Thyroid gland (tissue), 4 donors: ENCODE results near the gene SCFD2. TPM values are rescaled to one million over a fixed set of nuclear protein-coding genes. Genes with fewer than 3 reads are reported as not detected.
A peak's percentile ranks its signal among the peaks of the same experiment; 100 is the strongest.

ENCODE experiments used
- DNase-seq, 2 donors: peaks; one replicate each; pipeline ENCODE4 v3.0.0-alpha.2; 2019
- H3K27ac ChIP-seq, 3 donors: fragments of 200-600 bp; sonication (generic); 1 replicate in 2 of 3; 2 replicates in 1 of 3; pipeline ENCODE4 v1.5.1; 2016 to 2019; ENCODE audit warnings: mild to moderate bottlenecking in 1 of 3, moderate library complexity in 1 of 3
- H3K27me3 ChIP-seq: fragments of 200-600 bp; sonication (generic); one replicate; pipeline ENCODE4 v1.5.1; 2019
- H3K36me3 ChIP-seq, 2 donors: fragments of 200-600 bp; sonication (generic); one replicate each; pipeline ENCODE4 v1.5.1; 2016 to 2019
- H3K4me1 ChIP-seq, 2 donors: fragments of 200-600 bp; sonication (generic); one replicate each; pipeline ENCODE4 v1.5.1; 2017 to 2019
- H3K4me3 ChIP-seq, 3 donors: fragments of 200-600 bp; sonication (generic); replicated peaks in 1 of 3; 1 replicate in 2 of 3; 2 replicates in 1 of 3; pipeline ENCODE4 v1.5.1; 2016; ENCODE audit warnings: mild to moderate bottlenecking in 1 of 3
- H3K9me3 ChIP-seq: fragments of 200-600 bp; sonication (generic); one replicate; pipeline ENCODE4 v1.5.1; 2017
- CTCF ChIP-seq, 6 experiments: fragments of 200-600 bp in 3 of 6; fragments of 450-650 bp in 3 of 6; sonication (generic) in 3 of 6; IDR thresholded peaks; one replicate each; pipeline ENCODE4 v1.5.1; 2016 to 2019; ENCODE audit warnings: antibody characterized with exemption in 6 of 6, mild to moderate bottlenecking in 2 of 6, inconsistent platforms in 1 of 6, moderate library complexity in 1 of 6
- POLR2A ChIP-seq, 2 donors: fragments of 450-650 bp; IDR thresholded peaks; one replicate each; pipeline ENCODE4 v1.6.1; 2017; ENCODE audit warnings: antibody characterized with exemption in 2 of 2, mild to moderate bottlenecking in 2 of 2, moderate library complexity in 1 of 2
- WGBS, 2 donors: methylation state at CpG; one replicate each; pipeline ENCODE4 v1.1.5; 2017; 5-methylcytosine and 5-hydroxymethylcytosine counted together
- intact Hi-C: fragments of 100-400 bp; cut with DNase I; formaldehyde crosslinking; loops from one replicate; pipeline ENCODE4 v1.15.1; 2023
- total RNA-seq, 4 donors: library from RNA; depleted of rRNA; stranded (reverse); fragments of >200 nt; gene quantifications; one replicate each; pipeline ENCODE4 v1.2.3, GENCODE V29; 2016

The SCFD2 gene
- total RNA-seq, 4 donors from 2014 or later: 10.3 to 32.9 (median 28.2) TPM

- Histone ChIP-seq H3K4me3 (peak overlapping the region; percentile 81 to 98 (median 91)), H3K27ac (peak overlapping the region in 1 of 3 donors; percentile 12), H3K36me3 (no peaks in the 10 kb centered on the region), H3K9me3 (no peaks in the 10 kb centered on the region), H3K27me3 (no peaks in the 10 kb centered on the region), H3K4me1 (peaks cover 12 to 28% of the 10 kb centered on the region in 2 donors)
- TF ChIP-seq POLR2A (IDR thresholded peaks at IDR 0.05): no peak
- TF ChIP-seq CTCF (IDR thresholded peaks at IDR 0.05): no peak
- WGBS, 2 donors: 14 to 17% methylated on average over 8 of the region's 8 CpGs
- DNase-seq: no peak
- intact Hi-C loops: no loop called here
These were observed 448 bp upstream of the SCFD2 start for GRCh38 chr4:53366301-53366716.

GRCh38 chr4:53365121-53365485, 758 bp downstream of the SCFD2 start:
- no peaks in the 10 kb centered on the region for H3K36me3 ChIP-seq
- peak overlapping the region; percentile 81 to 98 (median 91) for H3K4me3 ChIP-seq
- no peak overlapping the region for H3K27ac ChIP-seq
- no peak for TF ChIP-seq POLR2A (IDR thresholded peaks at IDR 0.05)
- no peak for TF ChIP-seq CTCF (IDR thresholded peaks at IDR 0.05)
- no peaks in the 10 kb centered on the region for H3K27me3 ChIP-seq
- 2 to 3% methylated on average over 5 to 8 of the region's 8 CpGs for WGBS, 2 donors
- no peaks in the 10 kb centered on the region for H3K9me3 ChIP-seq
- intact Hi-C loops: no loop called here
- DNase-seq: no peak
- peaks cover 12 to 28% of the 10 kb centered on the region in 2 donors for H3K4me1 ChIP-seq

- Histone ChIP-seq H3K4me3 (no peak overlapping the region), H3K4me1 (peaks cover 12 to 28% of the 10 kb centered on the region in 2 donors), H3K36me3 (no peaks in the 10 kb centered on the region), H3K27ac (no peak overlapping the region), H3K27me3 (no peaks in the 10 kb centered on the region), H3K9me3 (no peaks in the 10 kb centered on the region)
- WGBS, 2 donors: 61 to 65% methylated on average over 3 of the region's 3 CpGs
- TF ChIP-seq CTCF (IDR thresholded peaks at IDR 0.05): no peak
- intact Hi-C loops: no loop called here
- no peak for DNase-seq
These were observed 1.2 kb downstream of the SCFD2 start for GRCh38 chr4:53364624-53365023.

- intact Hi-C loops: no loop called here
These were observed 3.8 kb downstream of the SCFD2 start for GRCh38 chr4:53362093-53362492.

GRCh38 chr4:53361451-53361850, 4.4 kb downstream of the SCFD2 start:
- no peaks in the 10 kb centered on the region for H3K36me3 ChIP-seq
- H3K27ac ChIP-seq: no peak overlapping the region
- peaks cover 12 to 28% of the 10 kb centered on the region in 2 donors for H3K4me1 ChIP-seq
- TF ChIP-seq POLR2A (IDR thresholded peaks at IDR 0.05): no peak
- TF ChIP-seq CTCF (IDR thresholded peaks at IDR 0.05): no peak
- H3K9me3 ChIP-seq: no peaks in the 10 kb centered on the region
- DNase-seq: no peak
- H3K4me3 ChIP-seq: no peak overlapping the region
- no peaks in the 10 kb centered on the region for H3K27me3 ChIP-seq
- intact Hi-C loops: no loop called here
- 89% methylated on average over 3 of the region's 3 CpGs for WGBS, 2 donors

More at GRCh38 chr4:53362093-53362492, 3.8 kb downstream of the SCFD2 start:
- no peaks in the 10 kb centered on the region for H3K27me3 ChIP-seq
- no peak for TF ChIP-seq CTCF (IDR thresholded peaks at IDR 0.05)
- no peak for TF ChIP-seq POLR2A (IDR thresholded peaks at IDR 0.05)
- 88 to 90% methylated on average over 1 of the region's 1 CpG for WGBS, 2 donors
- peaks cover 12 to 28% of the 10 kb centered on the region in 2 donors for H3K4me1 ChIP-seq
- no peak overlapping the region for H3K4me3 ChIP-seq
- no peaks in the 10 kb centered on the region for H3K9me3 ChIP-seq
- no peak for DNase-seq
- no peak overlapping the region for H3K27ac ChIP-seq
- no peaks in the 10 kb centered on the region for H3K36me3 ChIP-seq
